B cell (primary cell): ENCODE measurements around the gene IL15. TPM values are rescaled to one million over a fixed set of nuclear protein-coding genes. Genes with fewer than 3 reads are reported as not detected.

Experiments
- ATAC-seq: fragments of 200-7000 bp; cut with Tn5 transposase; one replicate; pipeline ENCODE4 v1.10.0; 2021; ENCODE audit warnings: low read depth, mild to moderate bottlenecking, moderate number of reproducible peaks, moderate library complexity
- CTCF ChIA-PET: fragments of 350-600 bp; sonication (Branson Sonifier 250); formaldehyde crosslinking; loops from one replicate; lab custom pipeline; 2021; ENCODE audit warnings: antibody characterized with exemption, inconsistent platforms; lab: Charles Lee
- POLR2A ChIA-PET: fragments of 350-600 bp; sonication (Branson Sonifier 250); formaldehyde crosslinking; loops from one replicate; lab custom pipeline; 2021; ENCODE audit warnings: antibody characterized with exemption; lab: Charles Lee
- DNase-seq: peaks from one replicate; pipeline ENCODE4 v3.0.0; 2013
- H2AFZ ChIP-seq: 2 replicates; pipeline ENCODE4 v1.6.1; 2012; ENCODE audit warnings: mild to moderate bottlenecking, low read depth, low read length; ENCODE audit not compliant: insufficient read depth, poor library complexity, severe bottlenecking
- H3K27ac ChIP-seq, 2 donors: 1 replicate in 1 of 2; 2 replicates in 1 of 2; pipeline ENCODE4 v1.5.1; 2012 to 2013; ENCODE audit warnings: low read length in 2 of 2, mild to moderate bottlenecking in 2 of 2, moderate library complexity in 1 of 2
- H3K27me3 ChIP-seq, 4 experiments: fragments of 200-600 bp in 1 of 4; sonication (generic) in 1 of 4; replicated peaks in 1 of 4; 1 replicate in 2 of 4; 2 replicates in 2 of 4; pipeline versions ENCODE4 v1.6.1 to v1.7.0; 2013 to 2016; ENCODE audit warnings: low read length in 3 of 4, mild to moderate bottlenecking in 2 of 4, mixed read lengths in 1 of 4, moderate library complexity in 1 of 4; ENCODE audit not compliant: insufficient read depth in 4 of 4, control insufficient read depth in 3 of 4; ENCODE audit errors: control extremely low read depth in 1 of 4
- H3K36me3 ChIP-seq, 2 experiments: replicated peaks in 1 of 2; 1 replicate in 1 of 2; 2 replicates in 1 of 2; pipeline versions ENCODE4 v1.6.1 to v1.7.1; 2013; ENCODE audit warnings: low read length in 1 of 2; ENCODE audit not compliant: insufficient read depth in 2 of 2, control insufficient read depth in 1 of 2; ENCODE audit errors: control extremely low read depth in 1 of 2, extremely low read depth in 1 of 2
- H3K4me1 ChIP-seq, 2 donors: fragments of 200-600 bp in 1 of 2; sonication (generic) in 1 of 2; 1 replicate in 1 of 2; 2 replicates in 1 of 2; pipeline versions ENCODE4 v1.5.1 to v1.6.1; 2013 to 2017; ENCODE audit warnings: low read length in 2 of 2; ENCODE audit not compliant: control insufficient read depth in 2 of 2, insufficient read depth in 2 of 2
- H3K4me2 ChIP-seq: replicated peaks from 2 replicates; pipeline ENCODE3; 2012; ENCODE audit warnings: mild to moderate bottlenecking, low read depth, low read length; ENCODE audit not compliant: poor library complexity, severe bottlenecking
- H3K4me3 ChIP-seq, 5 experiments: fragments of 200-600 bp in 1 of 5; sonication (generic) in 1 of 5; 1 replicate in 3 of 5; 2 replicates in 2 of 5; pipeline versions ENCODE4 v1.5.1 to v1.7.0; 2011 to 2016; ENCODE audit warnings: low read length in 4 of 5, mild to moderate bottlenecking in 4 of 5, low read depth in 2 of 5, control low read depth in 1 of 5, moderate library complexity in 1 of 5; ENCODE audit not compliant: insufficient read depth in 1 of 5; ENCODE audit errors: control extremely low read depth in 1 of 5, extremely low read depth in 1 of 5
- H3K79me2 ChIP-seq: fragments of 200-600 bp; sonication (generic); one replicate; pipeline ENCODE4 v1.6.0; 2016; ENCODE audit warnings: low read length; ENCODE audit not compliant: control insufficient read depth, insufficient read depth
- H3K9ac ChIP-seq: fragments of 200-600 bp; sonication (generic); 2 replicates; pipeline ENCODE4 v1.6.1; 2017; ENCODE audit warnings: mild to moderate bottlenecking, low read length, moderate library complexity
- H3K9me3 ChIP-seq, 3 donors: one replicate each; pipeline versions ENCODE4 v1.6.1 to v1.7.1; 2013; ENCODE audit warnings: low read length in 2 of 3; ENCODE audit not compliant: control insufficient read depth in 2 of 3, insufficient read depth in 1 of 3; ENCODE audit errors: control extremely low read depth in 1 of 3
- H4K20me1 ChIP-seq: 2 replicates; pipeline ENCODE4 v1.6.0; 2012; ENCODE audit warnings: mild to moderate bottlenecking, low read length; ENCODE audit not compliant: insufficient read depth, control insufficient read depth, poor library complexity, severe bottlenecking
- H3K27ac Mint-ChIP-seq: one replicate; pipeline ENCODE4 v1.8.0; 2021; ENCODE audit warnings: mixed read lengths
- H3K27me3 Mint-ChIP-seq: one replicate; pipeline ENCODE4 v1.8.0; 2021; ENCODE audit warnings: mixed read lengths
- H3K4me1 Mint-ChIP-seq: one replicate; pipeline ENCODE4 v1.8.0; 2021; ENCODE audit warnings: mixed read lengths
- H3K4me3 Mint-ChIP-seq: one replicate; pipeline ENCODE4 v1.8.0; 2021; ENCODE audit warnings: mixed read lengths
- H3K9me3 Mint-ChIP-seq: one replicate; pipeline ENCODE4 v1.8.0; 2022; ENCODE audit warnings: mixed read lengths; ENCODE audit not compliant: insufficient read depth
- CTCF ChIP-seq: fragments of 200-600 bp; IDR thresholded peaks from one replicate; pipeline ENCODE4 v1.8.0; 2022; ENCODE audit warnings: antibody characterized with exemption, mild to moderate bottlenecking
- EZH2 ChIP-seq: IDR thresholded peaks from 2 replicates; pipeline ENCODE4 v1.6.1; 2012; ENCODE audit warnings: borderline replicate concordance, low read depth, mild to moderate bottlenecking, moderate library complexity, low read length; ENCODE audit not compliant: insufficient read depth, poor library complexity, severe bottlenecking
- WGBS: methylation state at CpG from one replicate; pipeline ENCODE4 v1.1.5; 2013; ENCODE audit warnings: missing lambda C conversion rate; ENCODE audit not compliant: insufficient coverage; 5-methylcytosine and 5-hydroxymethylcytosine counted together
- intact Hi-C: fragments of 100-400 bp; cut with micrococcal nuclease; formaldehyde crosslinking; loops from one replicate; pipeline ENCODE4 v1.10.0; 2022
- polyA minus RNA-seq: library from RNA; depleted of rRNA, polyadenylated mRNA; stranded (reverse); fragments of >200 nt; gene quantifications from 2 replicates; pipeline ENCODE4 v1.2.3, GENCODE V29; 2012
- polyA plus RNA-seq: library from polyadenylated mRNA; depleted of rRNA; stranded (reverse); fragments of >200 nt; gene quantifications from 2 replicates; pipeline ENCODE4 v1.2.3, GENCODE V29; 2012
- total RNA-seq, 2 donors: library from RNA; stranded (reverse); fragments of 120-200 nt in 1 of 2; gene quantifications; 1 replicate in 1 of 2; 2 replicates in 1 of 2; pipeline versions ENCODE4 v1.2.3 to v1.2.4, GENCODE V29; 2013 to 2022

IL15 gene
- total RNA-seq, result 6.1 and 7.6 TPM in 2 replicates
- total RNA-seq (2013), result 8.8 TPM
- 11.3 and 11.5 TPM in 2 replicates for polyA plus RNA-seq
- polyA minus RNA-seq, result 10.8 and 10.9 TPM in 2 replicates

GRCh38 chr4:141636082-141636770 lies at the start of gene IL15:
IL15 (plus strand) TSS chr4:141636583; CDS start chr4:141719465, 82,882 bp downstream.
- Histone ChIP-seq H3K4me1 (peaks cover 22 to 32% of the 10 kb centered on the region in 2 donors), H3K79me2 (no peaks in the 10 kb centered on the region), H3K27ac (peak within 1 kb of the TSS; percentile 63 to 83), H3K4me2 (peak within 1 kb of the TSS; percentile 87), H3K36me3 (no peaks in the 10 kb centered on the region), H3K9ac (peak within 1 kb of the TSS; percentile 79), H3K9me3 (no peaks in the 10 kb centered on the region), H2AFZ (peak within 1 kb of the TSS; percentile 81), H4K20me1 (no peaks in the 10 kb centered on the region), H3K27me3 (no peaks in the 10 kb centered on the region), H3K4me3 (peak within 1 kb of the TSS; percentile 73 to 95 (median 76))
- POLR2A ChIA-PET, result no interaction called here
- ATAC-seq (peak; percentile 78), DNase-seq (peak; percentile 81)
- Mint-ChIP-seq H3K4me1 (peaks cover 40% of the 10 kb centered on the region), H3K27ac (peak within 1 kb of the TSS; percentile 88), H3K9me3 (no peaks in the 10 kb centered on the region), H3K27me3 (peaks cover 12% of the 10 kb centered on the region), H3K4me3 (peak within 1 kb of the TSS; percentile 88)
- CTCF ChIA-PET, result no interaction called here
- 1% methylated on average over 38 of the region's 43 CpGs for WGBS
- intact Hi-C loops, result loop anchor here (5.0 kb wide), 1 partner anchor 1551 kb away; no protein-coding TSS in a partner anchor
- TF ChIP-seq EZH2, result no peak
- no peak for TF ChIP-seq CTCF

- H3K4me2 ChIP-seq, result no peak overlapping the region
- Mint-ChIP-seq H3K4me1 (no peaks in the 10 kb centered on the region), H3K4me3 (no peak overlapping the region), H3K9me3 (peaks cover 21% of the 10 kb centered on the region), H3K27me3 (no peaks in the 10 kb centered on the region), H3K27ac (no peak overlapping the region)
- H3K4me1 ChIP-seq, result no peaks in the 10 kb centered on the region
- intact Hi-C loops, result no loop called here
- ChIA-PET CTCF (no interaction called here), POLR2A (no interaction called here)
- H3K27me3 ChIP-seq, result no peaks in the 10 kb centered on the region
- ATAC-seq, result no peak
- no CpG with 5 or more reads among the region's 1 CpG for WGBS
- no peak overlapping the region for H3K4me3 ChIP-seq
- TF ChIP-seq EZH2, result no peak
- TF ChIP-seq CTCF, result no peak
- no peak overlapping the region for H3K27ac ChIP-seq
- no peaks in the 10 kb centered on the region for H4K20me1 ChIP-seq
- H3K9me3 ChIP-seq, result peaks cover 5 to 15% (median 10%) of the 10 kb centered on the region in 3 donors
- no peaks in the 10 kb centered on the region for H3K36me3 ChIP-seq
- no peak for DNase-seq
- H3K9ac ChIP-seq, result no peak overlapping the region
- no peak overlapping the region for H2AFZ ChIP-seq
- no peaks in the 10 kb centered on the region for H3K79me2 ChIP-seq
Measured at GRCh38 chr4:141587897-141588296, 48.5 kb upstream of the IL15 start.
